OCI-LY7 (cell line): ENCODE measurements around the gene ANAPC16.

Experiments
- CTCF ChIP-seq: fragments of 200-600 bp; sonication (generic); conservative IDR thresholded peaks from 2 replicates; pipeline ENCODE4 v1.5.1; 2014; ENCODE audit warnings: mild to moderate bottlenecking, antibody characterized with exemption, low read length, moderate library complexity, mixed read lengths
- EZH2phosphoT487 ChIP-seq: fragments of 200-600 bp; sonication (generic); IDR thresholded peaks from 2 replicates; pipeline ENCODE4 v1.6.1; 2018; ENCODE audit warnings: low read depth, borderline replicate concordance, mild to moderate bottlenecking, mixed run types, antibody characterized with exemption, low read length, moderate library complexity, mixed read lengths

DNA sequence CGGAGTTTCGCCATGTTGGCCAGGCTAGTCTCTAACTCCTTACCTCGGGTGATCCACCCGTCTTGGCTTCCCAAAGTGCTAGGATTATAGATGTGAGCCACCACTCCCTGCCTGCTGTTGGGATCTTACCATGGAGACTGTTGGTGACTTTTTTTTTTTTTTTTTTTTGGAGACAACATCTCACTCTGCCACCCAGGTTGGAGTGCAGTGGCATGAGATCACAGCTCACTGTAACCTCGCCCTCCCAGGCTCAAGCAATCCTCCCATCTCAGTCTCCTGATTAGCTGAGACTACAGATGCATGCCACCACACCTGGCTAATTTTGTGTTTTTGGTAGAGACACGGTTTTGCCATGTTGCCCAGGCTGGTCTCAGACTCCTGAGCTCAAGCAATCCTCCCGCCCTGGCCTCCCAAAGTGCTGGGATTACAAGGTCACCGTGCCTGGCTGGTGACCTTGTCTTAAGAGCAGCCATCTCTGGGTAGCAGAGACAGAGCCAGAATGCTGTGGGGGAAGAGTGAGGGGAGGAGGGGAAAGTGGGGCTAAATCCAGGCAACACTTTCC is 26.0 kb downstream of the ANAPC16 start:
- TF ChIP-seq CTCF: no peak
- TF ChIP-seq EZH2phosphoT487: no peak
